Vagina (tissue), 2 donors: Measurements from ENCODE around the gene PSPH. TPM values are rescaled to one million over a fixed set of nuclear protein-coding genes. Genes with fewer than 3 reads are reported as not detected.
"Not testable (repeated sequence)": the region's sequence is repeated elsewhere in the genome, so short reads cannot be mapped to it uniquely, and the experiment has no call there.

ENCODE experiments used
- DNase-seq, 2 donors: peaks; one replicate each; pipeline ENCODE4 v3.0.0-alpha.2; 2017; ENCODE audit errors: extremely low spot score in 2 of 2
- H3K27ac ChIP-seq: fragments of 200-600 bp; sonication (generic); one replicate; pipeline ENCODE4 v1.5.1; 2019
- H3K27me3 ChIP-seq: fragments of 200-600 bp; sonication (generic); one replicate; pipeline ENCODE4 v1.5.1; 2019
- H3K36me3 ChIP-seq, 2 donors: fragments of 200-600 bp; sonication (generic); one replicate each; pipeline ENCODE4 v1.5.1; 2017 to 2019
- H3K4me1 ChIP-seq: fragments of 200-600 bp; sonication (generic); one replicate; pipeline ENCODE4 v1.5.1; 2019
- H3K4me3 ChIP-seq, 2 donors: fragments of 200-600 bp; sonication (generic); 1 replicate in 1 of 2; 2 replicates in 1 of 2; pipeline ENCODE4 v1.5.1; 2016 to 2019
- H3K9me3 ChIP-seq: fragments of 200-600 bp; sonication (generic); one replicate; pipeline ENCODE4 v1.5.1; 2019
- POLR2A ChIP-seq, 2 donors: fragments of 450-650 bp; IDR thresholded peaks; one replicate each; pipeline ENCODE4 v1.6.1; 2017; ENCODE audit warnings: antibody characterized with exemption in 2 of 2, mild to moderate bottlenecking in 2 of 2, moderate library complexity in 2 of 2
- POLR2AphosphoS5 ChIP-seq, 2 donors: sonication (generic); formaldehyde crosslinking; IDR thresholded peaks; one replicate each; pipeline ENCODE4 v1.9.0; 2017; ENCODE audit warnings: antibody characterized with exemption in 2 of 2, mild to moderate bottlenecking in 2 of 2, low read depth in 1 of 2; ENCODE audit not compliant: insufficient read depth in 1 of 2
- intact Hi-C: fragments of 100-400 bp; cut with DNase I; formaldehyde crosslinking; loops from one replicate; pipeline ENCODE4 v1.15.1; 2023
- total RNA-seq: library from RNA; depleted of rRNA; stranded (reverse); fragments of >200 nt; gene quantifications from one replicate; pipeline ENCODE4 v1.2.3, GENCODE V29; 2016
- TF ChIP-seq, protein P1 (sequence below), 3 experiments: fragments of 450-650 bp in 2 of 3; fragments of 200-600 bp in 1 of 3; sonication (generic) in 1 of 3; IDR thresholded peaks; one replicate each; pipeline ENCODE4 v1.5.1; 2017 to 2019; ENCODE audit warnings: antibody characterized with exemption in 3 of 3, mild to moderate bottlenecking in 2 of 3, moderate library complexity in 2 of 3

PSPH gene
- total RNA-seq, 1 donor from 2014 or later, result 13.3 TPM

DNA sequence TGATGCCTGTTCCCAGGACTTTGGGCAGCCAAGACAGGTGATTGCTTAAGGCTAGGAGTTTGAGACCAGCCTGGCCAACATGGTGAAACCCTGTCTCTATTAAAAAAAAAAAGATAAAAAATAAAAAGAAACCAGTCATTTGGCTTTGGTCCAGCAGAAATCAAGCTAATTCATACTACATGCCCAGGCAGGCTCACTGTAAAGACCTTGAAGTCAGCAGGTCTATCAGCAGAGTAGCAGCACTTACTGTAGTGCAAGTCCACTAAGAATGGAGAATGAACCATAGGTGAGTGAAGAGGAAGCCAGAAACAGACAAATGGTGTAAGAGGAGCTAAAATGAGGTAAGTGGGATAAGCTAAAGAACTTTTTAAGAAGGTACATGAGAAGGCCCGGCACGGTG is 24.7 kb downstream of the PSPH start:
- Histone ChIP-seq H3K4me1 (no peaks in the 10 kb centered on the region), H3K36me3 (no peaks in the 10 kb centered on the region), H3K4me3 (no peak overlapping the region), H3K9me3 (no peaks in the 10 kb centered on the region), H3K27me3 (no peaks in the 10 kb centered on the region), H3K27ac (no peak overlapping the region)
- TF ChIP-seq, protein P1, sequence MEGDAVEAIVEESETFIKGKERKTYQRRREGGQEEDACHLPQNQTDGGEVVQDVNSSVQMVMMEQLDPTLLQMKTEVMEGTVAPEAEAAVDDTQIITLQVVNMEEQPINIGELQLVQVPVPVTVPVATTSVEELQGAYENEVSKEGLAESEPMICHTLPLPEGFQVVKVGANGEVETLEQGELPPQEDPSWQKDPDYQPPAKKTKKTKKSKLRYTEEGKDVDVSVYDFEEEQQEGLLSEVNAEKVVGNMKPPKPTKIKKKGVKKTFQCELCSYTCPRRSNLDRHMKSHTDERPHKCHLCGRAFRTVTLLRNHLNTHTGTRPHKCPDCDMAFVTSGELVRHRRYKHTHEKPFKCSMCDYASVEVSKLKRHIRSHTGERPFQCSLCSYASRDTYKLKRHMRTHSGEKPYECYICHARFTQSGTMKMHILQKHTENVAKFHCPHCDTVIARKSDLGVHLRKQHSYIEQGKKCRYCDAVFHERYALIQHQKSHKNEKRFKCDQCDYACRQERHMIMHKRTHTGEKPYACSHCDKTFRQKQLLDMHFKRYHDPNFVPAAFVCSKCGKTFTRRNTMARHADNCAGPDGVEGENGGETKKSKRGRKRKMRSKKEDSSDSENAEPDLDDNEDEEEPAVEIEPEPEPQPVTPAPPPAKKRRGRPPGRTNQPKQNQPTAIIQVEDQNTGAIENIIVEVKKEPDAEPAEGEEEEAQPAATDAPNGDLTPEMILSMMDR (IDR thresholded peaks at IDR 0.05), result no peak
- TF ChIP-seq POLR2A (IDR thresholded peaks at IDR 0.05) (no peak), POLR2AphosphoS5 (IDR thresholded peaks at IDR 0.05; ENCODE audit: insufficient read depth in 1 of 2, low read depth in 1 of 2) (no peak)
- no peak for DNase-seq
- intact Hi-C loops, result no loop called here

DNA sequence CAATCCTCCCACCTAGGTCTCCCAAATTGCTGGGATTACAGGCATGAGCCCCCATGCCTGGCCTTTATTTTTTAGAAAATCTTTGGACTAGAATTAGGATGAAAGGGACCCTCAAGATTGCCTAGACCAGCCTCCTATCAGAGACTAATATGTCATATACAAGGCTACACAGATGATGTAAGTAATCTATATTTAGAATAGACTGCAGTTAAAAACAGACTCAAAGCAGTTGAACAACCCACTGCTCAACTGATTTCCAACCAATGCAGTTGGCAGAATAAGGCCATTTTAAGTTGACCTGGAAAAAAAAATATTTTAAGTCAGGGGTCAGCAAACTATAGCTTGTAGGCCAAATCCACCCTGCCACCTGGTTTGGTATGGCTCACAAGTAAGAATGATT is 27.7 kb downstream of the PSPH start:
- peaks cover 0 to 9% of the 10 kb centered on the region in 2 donors for H3K36me3 ChIP-seq

DNA sequence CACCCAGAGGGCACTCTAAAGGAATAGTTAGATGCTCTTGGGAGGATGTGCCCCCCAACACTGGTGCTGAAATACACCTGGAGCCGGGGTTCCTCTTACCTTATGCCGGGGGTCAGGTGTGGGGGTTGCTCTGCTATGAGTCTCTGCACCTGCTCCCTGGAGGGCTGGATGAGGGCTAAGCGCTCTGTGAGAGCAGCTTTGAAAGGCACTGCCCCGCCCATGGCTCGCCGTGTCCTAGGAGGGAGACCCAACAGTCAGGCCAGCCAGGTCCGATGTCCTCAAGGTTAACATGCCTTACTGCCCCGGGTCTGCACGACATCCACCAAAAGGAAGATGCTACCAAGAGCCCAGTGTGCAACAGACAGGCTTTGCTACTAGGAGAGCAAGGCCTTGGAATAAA is 31.7 kb downstream of the PSPH start:
- TF ChIP-seq POLR2AphosphoS5 (IDR thresholded peaks at IDR 0.05; ENCODE audit: insufficient read depth in 1 of 2, low read depth in 1 of 2) (no peak), POLR2A (IDR thresholded peaks at IDR 0.05) (no peak)
- TF ChIP-seq, protein P1 (IDR thresholded peaks at IDR 0.05), result no peak
- no peak overlapping the region for H3K27ac ChIP-seq
- H3K4me1 ChIP-seq, result no peaks in the 10 kb centered on the region
- no peak for DNase-seq
- intact Hi-C loops, result loop anchor here (10.0 kb wide), 1 partner anchor 55 kb away; no protein-coding TSS in a partner anchor
- no peaks in the 10 kb centered on the region for H3K27me3 ChIP-seq
- H3K9me3 ChIP-seq, result no peaks in the 10 kb centered on the region
- H3K36me3 ChIP-seq, result peaks cover 0 to 9% of the 10 kb centered on the region in 2 donors
- H3K4me3 ChIP-seq, result no peak overlapping the region

More for the DNA sequence above, 27.7 kb downstream of the PSPH start:
- no peak for DNase-seq
- H3K4me1 ChIP-seq, result no peaks in the 10 kb centered on the region
- H3K9me3 ChIP-seq, result no peaks in the 10 kb centered on the region
- no peak overlapping the region for H3K27ac ChIP-seq
- no peak overlapping the region for H3K4me3 ChIP-seq
- TF ChIP-seq POLR2AphosphoS5 (IDR thresholded peaks at IDR 0.05; ENCODE audit: insufficient read depth in 1 of 2, low read depth in 1 of 2), result no peak
- no peaks in the 10 kb centered on the region for H3K27me3 ChIP-seq
- intact Hi-C loops, result no loop called here

DNA sequence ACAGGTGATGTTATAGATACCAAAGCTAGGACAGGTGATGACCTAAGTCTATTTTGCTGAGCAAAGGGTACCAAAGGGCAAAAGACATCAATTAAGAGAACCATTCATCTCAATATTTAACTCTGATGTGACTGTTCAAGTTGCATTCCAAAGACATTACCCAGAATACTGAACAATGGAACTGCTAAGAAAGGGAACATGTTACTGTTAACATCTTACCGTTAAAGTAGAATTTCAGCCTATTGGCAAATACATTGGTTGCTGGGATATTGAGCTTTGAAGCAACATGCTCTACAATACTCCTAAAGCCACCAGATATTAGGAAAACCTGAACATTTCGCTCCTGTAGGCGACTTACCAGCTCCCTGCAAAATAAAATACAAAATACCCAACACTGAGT is 34.2 kb downstream of the PSPH start:
- not testable (repeated sequence) for H3K27ac ChIP-seq, H3K4me3 ChIP-seq, H3K27me3 ChIP-seq, H3K9me3 ChIP-seq, H3K4me1 ChIP-seq, DNase-seq
- intact Hi-C loops, result loop anchor here (10.0 kb wide), 1 partner anchor 58 kb away; no protein-coding TSS in a partner anchor
- peaks cover 0 to 16% of the 10 kb centered on the region in 2 donors for H3K36me3 ChIP-seq

DNA sequence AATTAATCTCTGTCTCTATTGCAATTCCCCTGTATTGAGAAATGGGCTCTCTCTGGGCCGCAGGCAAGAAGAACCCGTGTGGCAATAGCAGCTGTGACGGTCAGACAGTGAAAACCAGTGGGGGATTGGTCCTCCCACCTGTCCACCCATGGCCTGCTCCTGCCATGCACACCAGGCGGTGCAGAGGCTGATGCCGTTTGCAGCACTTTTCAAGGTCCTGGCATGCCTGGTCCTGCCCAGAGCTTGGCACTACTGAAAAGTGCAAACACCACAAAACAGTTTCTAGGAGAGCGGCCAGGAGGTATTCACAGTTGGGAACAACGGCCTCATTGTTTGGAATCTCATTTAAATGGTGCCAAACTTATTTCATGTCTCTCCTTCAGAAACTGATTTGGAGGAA is 41.5 kb downstream of the PSPH start:
- Histone ChIP-seq H3K27me3 (no peaks in the 10 kb centered on the region), H3K27ac (no peak overlapping the region), H3K9me3 (no peaks in the 10 kb centered on the region), H3K4me3 (no peak overlapping the region), H3K4me1 (no peaks in the 10 kb centered on the region), H3K36me3 (peaks cover 0 to 6% of the 10 kb centered on the region in 2 donors)
- no peak for DNase-seq
- intact Hi-C loops, result loop anchor here (10.0 kb wide), 1 partner anchor 65 kb away; no protein-coding TSS in a partner anchor
- no peak for TF ChIP-seq POLR2A (IDR thresholded peaks at IDR 0.05)
- TF ChIP-seq, protein P1 (IDR thresholded peaks at IDR 0.05), result no peak
- peak in 1 of 2 donors; percentile 34 for TF ChIP-seq POLR2AphosphoS5 (IDR thresholded peaks at IDR 0.05; ENCODE audit: insufficient read depth in 1 of 2, low read depth in 1 of 2)

DNA sequence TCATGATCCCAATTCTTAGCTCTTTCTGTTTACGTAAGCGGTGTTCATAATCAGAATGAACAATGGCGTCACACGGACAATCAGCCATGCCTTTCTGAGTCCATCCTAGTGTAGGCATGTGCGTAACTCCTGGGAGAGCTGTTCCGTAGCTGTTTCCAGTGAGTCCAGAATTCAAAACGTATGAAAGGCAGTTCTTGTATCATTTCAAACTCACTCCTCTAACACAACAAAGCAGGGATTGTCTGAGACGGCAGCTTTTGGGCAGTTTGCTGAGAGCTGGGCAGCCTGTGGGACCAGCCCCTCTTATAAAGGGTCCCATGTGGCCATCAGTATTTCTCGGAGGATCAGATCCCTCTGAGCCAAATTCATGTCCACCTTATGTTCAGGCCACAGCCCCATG is 43.4 kb downstream of the PSPH start:
- no peak for DNase-seq
- Histone ChIP-seq H3K9me3 (no peaks in the 10 kb centered on the region), H3K27me3 (no peaks in the 10 kb centered on the region), H3K4me3 (no peak overlapping the region), H3K4me1 (no peaks in the 10 kb centered on the region), H3K36me3 (no peaks in the 10 kb centered on the region), H3K27ac (no peak overlapping the region)
- no peak for TF ChIP-seq POLR2AphosphoS5 (IDR thresholded peaks at IDR 0.05; ENCODE audit: insufficient read depth in 1 of 2, low read depth in 1 of 2)
- intact Hi-C loops, result no loop called here
